Ovary (tissue), 3 donors: Measurements from ENCODE around the gene ATP2C1.

Experiments used
- CTCF ChIP-seq, 3 donors: fragments of 450-650 bp in 2 of 3; fragments of 200-600 bp in 1 of 3; IDR thresholded peaks; one replicate each; pipeline versions ENCODE4 v1.5.1 to v1.8.0; 2016 to 2022; ENCODE audit warnings: antibody characterized with exemption in 3 of 3, mild to moderate bottlenecking in 1 of 3
- POLR2A ChIP-seq: fragments of 450-650 bp; IDR thresholded peaks from one replicate; pipeline ENCODE4 v1.6.1; 2017; ENCODE audit warnings: antibody characterized with exemption, mild to moderate bottlenecking, moderate library complexity
- donor health status: DM: no; HTN: no; CAD: no.

- TF ChIP-seq CTCF (IDR thresholded peaks at IDR 0.05) (no peak), POLR2A (no peak)
Observed at GRCh38 chr3:130857336-130858026, 36.4 kb upstream of the ATP2C1 start.
